MM.1S (cell line): ENCODE results near the gene CD46.

Experiments used
- DNase-seq: peaks from one replicate; pipeline ENCODE4 v3.0.0-alpha.2; 2015
- H2AFZ ChIP-seq: fragments of 300-600 bp; sonication (generic); 2 replicates; pipeline ENCODE4 v1.6.0; 2016; ENCODE audit warnings: antibody characterized with exemption, low read length
- H3F3A ChIP-seq: fragments of 300-600 bp; sonication (generic); 2 replicates; pipeline ENCODE4 v1.6.1; 2016; ENCODE audit warnings: mild to moderate bottlenecking, antibody characterized with exemption, low read length, moderate library complexity, mixed read lengths; ENCODE audit not compliant: insufficient read depth
- H3K27ac ChIP-seq: fragments of 300-600 bp; sonication (generic); 2 replicates; pipeline ENCODE4 v1.5.1; 2016; ENCODE audit warnings: mild to moderate bottlenecking, low read length
- H3K27me3 ChIP-seq: fragments of 300-600 bp; sonication (generic); replicated peaks from 2 replicates; pipeline ENCODE4 v1.6.0; 2016; ENCODE audit warnings: low read length; ENCODE audit not compliant: insufficient read depth
- H3K36me3 ChIP-seq: fragments of 300-600 bp; sonication (generic); replicated peaks from 2 replicates; pipeline ENCODE4 v1.6.1; 2016; ENCODE audit warnings: mild to moderate bottlenecking, low read length, mixed read lengths; ENCODE audit not compliant: insufficient read depth
- H3K4me1 ChIP-seq: fragments of 300-600 bp; sonication (generic); 2 replicates; pipeline ENCODE4 v1.6.1; 2016; ENCODE audit warnings: low read length, mixed read lengths
- H3K4me2 ChIP-seq: fragments of 300-600 bp; sonication (generic); 2 replicates; pipeline ENCODE4 v1.6.0; 2016; ENCODE audit warnings: low read depth, low read length
- H3K4me3 ChIP-seq: fragments of 300-600 bp; sonication (generic); 2 replicates; pipeline ENCODE4 v1.5.1; 2016; ENCODE audit warnings: low read length, mixed read lengths
- H3K79me2 ChIP-seq: fragments of 300-600 bp; sonication (generic); 2 replicates; pipeline ENCODE4 v1.6.1; 2016; ENCODE audit warnings: mixed run types, low read length, mixed read lengths
- H3K9ac ChIP-seq: fragments of 300-600 bp; sonication (generic); 2 replicates; pipeline ENCODE4 v1.6.1; 2016; ENCODE audit warnings: low read length, mixed read lengths
- H3K9me2 ChIP-seq: fragments of 300-600 bp; sonication (generic); replicated peaks from 2 replicates; pipeline ENCODE4 v1.6.1; 2016; ENCODE audit warnings: mild to moderate bottlenecking, low read length, mixed read lengths; ENCODE audit not compliant: insufficient read depth
- H3K9me3 ChIP-seq: fragments of 300-600 bp; sonication (generic); replicated peaks from 2 replicates; pipeline ENCODE4 v1.6.1; 2016; ENCODE audit warnings: mild to moderate bottlenecking, low read length, mixed read lengths; ENCODE audit not compliant: insufficient read depth
- H4K20me1 ChIP-seq: fragments of 300-600 bp; sonication (generic); 2 replicates; pipeline ENCODE4 v1.6.1; 2016; ENCODE audit warnings: mild to moderate bottlenecking, low read length, moderate library complexity, mixed read lengths; ENCODE audit not compliant: insufficient read depth
- EZH2 ChIP-seq: fragments of 300-600 bp; sonication (generic); optimal IDR thresholded peaks from 2 replicates; pipeline ENCODE3; 2017; ENCODE audit warnings: low read depth, mild to moderate bottlenecking, antibody characterized with exemption, low read length, mixed read lengths
- EZH2phosphoT487 ChIP-seq: fragments of 300-600 bp; sonication (generic); IDR thresholded peaks from 2 replicates; pipeline ENCODE4 v1.6.1; 2018; ENCODE audit warnings: antibody characterized with exemption, low read length
- TF ChIP-seq, protein P1 (sequence below): fragments of 300-600 bp; sonication (generic); IDR thresholded peaks from 2 replicates; pipeline ENCODE4 v1.5.1; 2016; ENCODE audit warnings: antibody characterized with exemption, low read length, mixed read lengths

Gene CD46

DNA sequence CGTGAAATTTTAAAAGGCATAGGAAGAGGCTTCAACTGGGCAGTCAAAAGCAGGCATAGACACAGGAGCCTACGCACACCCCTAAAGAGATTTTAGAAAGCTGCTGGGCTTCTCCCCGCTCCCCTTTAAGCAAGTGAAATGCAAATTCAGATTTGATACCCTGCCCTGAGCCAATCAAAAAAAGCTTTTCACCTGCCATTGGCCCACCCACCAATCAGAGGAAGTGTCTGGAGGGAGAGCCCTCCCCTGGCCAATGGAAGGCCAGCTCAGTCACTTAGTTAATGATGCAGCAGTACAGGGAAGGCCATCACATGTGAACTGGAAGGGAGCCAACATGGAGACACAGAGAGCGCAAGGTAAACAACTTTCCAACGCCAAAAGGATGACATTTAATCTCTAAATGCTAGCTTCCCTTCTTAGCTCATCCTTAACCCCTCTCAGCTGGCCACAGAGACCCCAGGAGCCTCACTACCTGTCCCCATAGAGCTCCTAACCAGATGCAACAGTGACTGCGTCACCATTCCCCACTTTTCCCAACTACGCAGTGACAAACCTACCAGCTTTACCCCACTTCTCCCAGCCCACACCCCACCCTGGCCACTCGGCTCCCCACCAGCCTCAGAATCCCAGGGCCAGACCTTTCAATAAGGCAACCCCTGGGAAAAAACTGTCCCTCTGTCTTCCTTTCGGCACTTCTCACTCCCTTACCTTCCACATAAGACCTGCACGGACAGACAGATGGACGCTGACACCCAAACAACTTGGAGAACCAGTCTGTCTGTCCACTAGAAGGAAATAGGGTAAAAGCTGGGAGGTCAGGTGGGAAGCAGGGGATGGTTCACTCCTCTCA, 71.0 kb downstream of the CD46 start:
- peaks cover 84% of the 10 kb centered on the region for H3K79me2 ChIP-seq
- DNase-seq = peak; percentile 99
- H3K9ac ChIP-seq = peak overlapping the region; percentile 89
- H3K4me1 ChIP-seq = peaks cover 46% of the 10 kb centered on the region
- H3K9me2 ChIP-seq = no peaks in the 10 kb centered on the region
- H3K27me3 ChIP-seq = no peaks in the 10 kb centered on the region
- H3K4me2 ChIP-seq = peak overlapping the region; percentile 89
- peak overlapping the region; percentile 91 for H3K27ac ChIP-seq
- H4K20me1 ChIP-seq = no peaks in the 10 kb centered on the region; the same call in 1 of the 2 replicates
- no peaks in the 10 kb centered on the region for H3K36me3 ChIP-seq
- no peak overlapping the region for H2AFZ ChIP-seq
- peak overlapping the region; percentile 77 for H3K4me3 ChIP-seq
- peaks cover 37% of the 10 kb centered on the region for H3F3A ChIP-seq
- no peaks in the 10 kb centered on the region for H3K9me3 ChIP-seq
- TF ChIP-seq, protein P1, sequence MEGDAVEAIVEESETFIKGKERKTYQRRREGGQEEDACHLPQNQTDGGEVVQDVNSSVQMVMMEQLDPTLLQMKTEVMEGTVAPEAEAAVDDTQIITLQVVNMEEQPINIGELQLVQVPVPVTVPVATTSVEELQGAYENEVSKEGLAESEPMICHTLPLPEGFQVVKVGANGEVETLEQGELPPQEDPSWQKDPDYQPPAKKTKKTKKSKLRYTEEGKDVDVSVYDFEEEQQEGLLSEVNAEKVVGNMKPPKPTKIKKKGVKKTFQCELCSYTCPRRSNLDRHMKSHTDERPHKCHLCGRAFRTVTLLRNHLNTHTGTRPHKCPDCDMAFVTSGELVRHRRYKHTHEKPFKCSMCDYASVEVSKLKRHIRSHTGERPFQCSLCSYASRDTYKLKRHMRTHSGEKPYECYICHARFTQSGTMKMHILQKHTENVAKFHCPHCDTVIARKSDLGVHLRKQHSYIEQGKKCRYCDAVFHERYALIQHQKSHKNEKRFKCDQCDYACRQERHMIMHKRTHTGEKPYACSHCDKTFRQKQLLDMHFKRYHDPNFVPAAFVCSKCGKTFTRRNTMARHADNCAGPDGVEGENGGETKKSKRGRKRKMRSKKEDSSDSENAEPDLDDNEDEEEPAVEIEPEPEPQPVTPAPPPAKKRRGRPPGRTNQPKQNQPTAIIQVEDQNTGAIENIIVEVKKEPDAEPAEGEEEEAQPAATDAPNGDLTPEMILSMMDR = no peak
- TF ChIP-seq EZH2 (no peak), EZH2phosphoT487 (no peak)

DNA sequence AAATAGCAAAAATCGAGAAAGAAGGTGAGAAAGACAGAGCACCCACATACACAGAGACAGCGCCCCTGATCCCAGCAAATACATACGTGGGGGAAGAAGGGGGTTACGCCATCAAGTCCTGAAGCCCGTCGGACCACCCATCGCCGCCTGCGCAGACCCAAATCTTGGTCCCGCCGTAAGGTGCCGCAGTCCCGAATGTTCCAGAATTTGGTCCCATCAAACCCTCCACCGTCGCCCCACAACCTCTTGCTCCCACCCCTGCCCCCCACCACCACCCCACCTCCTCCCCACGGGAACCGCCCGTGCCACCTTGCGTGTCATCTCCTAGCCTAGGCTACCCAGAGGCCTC, 71.7 kb downstream of the CD46 start:
- TF ChIP-seq EZH2phosphoT487 = no peak
- TF ChIP-seq EZH2 = no peak
- TF ChIP-seq, protein P1 = no peak
- Histone ChIP-seq H3F3A (peaks cover 37% of the 10 kb centered on the region), H3K9me2 (no peaks in the 10 kb centered on the region), H3K27me3 (no peaks in the 10 kb centered on the region), H3K4me2 (peak overlapping the region; percentile 87), H3K36me3 (no peaks in the 10 kb centered on the region), H3K9me3 (no peaks in the 10 kb centered on the region), H4K20me1 (no peaks in the 10 kb centered on the region; the same call in 1 of the 2 replicates), H3K9ac (peak overlapping the region; percentile 89), H2AFZ (no peak overlapping the region), H3K4me3 (peak overlapping the region; percentile 77), H3K79me2 (peaks cover 86% of the 10 kb centered on the region), H3K4me1 (peaks cover 53% of the 10 kb centered on the region), H3K27ac (peak overlapping the region; percentile 91)
- no peak for DNase-seq

DNA sequence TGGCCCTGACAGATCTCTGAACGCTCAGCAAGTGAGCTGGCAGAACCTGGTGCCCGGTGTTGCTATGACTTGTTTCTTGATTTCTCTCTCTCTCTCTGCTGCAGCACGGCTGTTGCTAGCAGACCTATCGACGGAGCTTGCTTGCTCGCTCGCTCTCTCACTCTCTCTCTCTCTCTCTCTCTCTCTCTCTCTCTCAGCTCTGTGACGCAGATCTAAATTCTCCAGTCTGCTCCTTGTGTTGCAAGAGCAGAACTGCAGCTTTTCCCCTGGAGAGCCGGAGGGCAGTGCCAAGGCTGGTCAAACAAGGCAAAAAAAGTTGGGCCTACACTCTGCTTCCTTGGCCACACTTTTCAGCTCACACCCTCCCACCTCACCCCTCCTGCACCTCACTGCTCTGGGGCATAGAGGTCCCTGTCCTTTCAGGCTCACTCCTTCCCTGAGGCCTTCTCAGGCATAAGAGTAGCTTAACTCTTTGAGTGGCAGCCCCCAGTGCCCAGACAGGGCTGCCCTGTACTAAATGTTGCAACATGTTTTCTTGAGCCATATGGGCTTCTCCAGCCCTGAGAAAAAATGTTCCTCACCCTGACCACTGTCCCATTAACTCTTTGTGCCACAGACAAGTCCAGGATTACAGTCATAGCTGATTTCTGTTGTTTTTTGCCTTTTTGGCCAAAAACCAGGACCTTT, 72.2 kb downstream of the CD46 start:
- H3K4me2 ChIP-seq = peak overlapping the region; percentile 87
- no peaks in the 10 kb centered on the region for H3K27me3 ChIP-seq
- peak overlapping the region; percentile 89 for H3K9ac ChIP-seq
- H3K27ac ChIP-seq = peak overlapping the region; percentile 91
- TF ChIP-seq, protein P1 = peak; percentile 89
- no peak for TF ChIP-seq EZH2
- no peak for TF ChIP-seq EZH2phosphoT487
- no peaks in the 10 kb centered on the region for H3K9me3 ChIP-seq
- peaks cover 56% of the 10 kb centered on the region for H3K4me1 ChIP-seq
- no peak overlapping the region for H2AFZ ChIP-seq
- H3K36me3 ChIP-seq = no peaks in the 10 kb centered on the region
- peaks cover 40% of the 10 kb centered on the region for H3F3A ChIP-seq
- H3K9me2 ChIP-seq = no peaks in the 10 kb centered on the region
- peaks cover 85% of the 10 kb centered on the region for H3K79me2 ChIP-seq
- peak; percentile 99 for DNase-seq
- peak overlapping the region; percentile 77; the same call in 1 of the 2 replicates for H3K4me3 ChIP-seq
- H4K20me1 ChIP-seq = no peaks in the 10 kb centered on the region; the same call in 1 of the 2 replicates
